HEK293 (cell line): Measurements from ENCODE around the gene NSUN4.
"Not testable (repeated sequence)": the region's sequence is repeated elsewhere in the genome, so short reads cannot be mapped to it uniquely, and the experiment has no call there.

Source experiments
- CTCF ChIA-PET: fragments of 350-600 bp; formaldehyde crosslinking; extraction: SDS; loops from one replicate; lab custom pipeline; 2021; ENCODE audit warnings: antibody characterized with exemption; lab: Yijun Ruan, JAX
- POLR2A ChIA-PET: fragments of 300-600 bp; formaldehyde crosslinking; extraction: SDS; loops from one replicate; lab custom pipeline; 2020; ENCODE audit warnings: antibody characterized with exemption, inconsistent platforms; lab: Yijun Ruan, JAX
- H3K27ac ChIP-seq: fragments of 200-500 bp; sonication (Bioruptor generic); 2 replicates; pipeline ENCODE4 v1.5.1; 2014; ENCODE audit warnings: low read depth, low read length, control low read depth, inconsistent platforms; ENCODE audit errors: extremely low read depth
- H3K36me3 ChIP-seq, 2 experiments: fragments of 200-500 bp in 1 of 2; sonication (Bioruptor generic) in 1 of 2; 1 replicate in 1 of 2; 2 replicates in 1 of 2; pipeline ENCODE4 v1.5.1; 2014 to 2017; ENCODE audit warnings: inconsistent platforms in 2 of 2, low read length in 2 of 2; ENCODE audit not compliant: control insufficient read depth in 2 of 2, insufficient read depth in 1 of 2
- H3K4me1 ChIP-seq: fragments of 200-500 bp; sonication (Bioruptor generic); 2 replicates; pipeline ENCODE4 v1.5.1; 2014; ENCODE audit warnings: mild to moderate bottlenecking, low read length, inconsistent platforms; ENCODE audit not compliant: control insufficient read depth, insufficient read depth
- H3K4me3 ChIP-seq: 2 replicates; pipeline ENCODE4 v1.5.1; 2011; ENCODE audit warnings: low read depth, mild to moderate bottlenecking, control low read depth, low read length, moderate library complexity
- H3K9me3 ChIP-seq: fragments of 200-500 bp; sonication (Bioruptor generic); 2 replicates; pipeline ENCODE4 v1.5.1; 2014; ENCODE audit warnings: low read depth, low read length, inconsistent platforms; ENCODE audit not compliant: control insufficient read depth, insufficient read depth
- INSM2 ChIP-seq: fragments of 450-650 bp; formaldehyde crosslinking; IDR thresholded peaks from 2 replicates; pipeline ENCODE4 v1.5.1; 2016; ENCODE audit warnings: missing biosample characterization, missing genetic modification characterization
- KLF9 ChIP-seq: fragments of 450-650 bp; formaldehyde crosslinking; IDR thresholded peaks from 2 replicates; pipeline ENCODE4 v1.5.1; 2016; ENCODE audit warnings: missing biosample characterization, missing genetic modification characterization, low read depth
- MEIS1 ChIP-seq: sonication (generic); formaldehyde crosslinking; IDR thresholded peaks from 2 replicates; pipeline ENCODE4 v1.8.1; 2022; ENCODE audit warnings: missing genetic modification reagents, mild to moderate bottlenecking, borderline replicate concordance
- OVOL3 ChIP-seq: fragments of 450-650 bp; formaldehyde crosslinking; IDR thresholded peaks from 2 replicates; pipeline ENCODE4 v1.5.1; 2016; ENCODE audit warnings: missing biosample characterization, missing genetic modification characterization
- PBX3 ChIP-seq: sonication (generic); formaldehyde crosslinking; IDR thresholded peaks from 2 replicates; pipeline ENCODE4 v1.8.1; 2022; ENCODE audit warnings: mild to moderate bottlenecking, moderate library complexity, missing genetic modification reagents
- RBAK ChIP-seq: fragments of 450-650 bp; formaldehyde crosslinking; IDR thresholded peaks from 2 replicates; pipeline ENCODE4 v1.5.1; 2016; ENCODE audit warnings: missing biosample characterization, missing genetic modification characterization
- REPIN1 ChIP-seq: fragments of 450-650 bp; formaldehyde crosslinking; IDR thresholded peaks from 2 replicates; pipeline ENCODE4 v1.5.1; 2017; ENCODE audit warnings: missing biosample characterization, missing genetic modification characterization, low read depth
- SALL2 ChIP-seq: fragments of 450-650 bp; formaldehyde crosslinking; IDR thresholded peaks from 2 replicates; pipeline ENCODE4 v1.5.0; 2017; ENCODE audit warnings: missing biosample characterization, mild to moderate bottlenecking, missing genetic modification characterization, borderline replicate concordance
- SCRT1 ChIP-seq: fragments of 450-650 bp; formaldehyde crosslinking; IDR thresholded peaks from 2 replicates; pipeline ENCODE4 v1.5.1; 2016; ENCODE audit warnings: missing biosample characterization, missing genetic modification characterization, borderline replicate concordance
- SCRT2 ChIP-seq: fragments of 450-650 bp; formaldehyde crosslinking; IDR thresholded peaks from 2 replicates; pipeline ENCODE4 v1.5.1; 2016; ENCODE audit warnings: missing biosample characterization, missing genetic modification characterization
- ZBTB21 ChIP-seq: fragments of 450-650 bp; formaldehyde crosslinking; IDR thresholded peaks from 2 replicates; pipeline ENCODE4 v1.5.1; 2017; ENCODE audit warnings: missing biosample characterization, missing genetic modification characterization
- ZBTB48 ChIP-seq: fragments of 450-650 bp; formaldehyde crosslinking; IDR thresholded peaks from 2 replicates; pipeline ENCODE4 v1.5.1; 2016; ENCODE audit warnings: missing biosample characterization, missing genetic modification characterization
- ZBTB8A ChIP-seq: fragments of 450-650 bp; formaldehyde crosslinking; IDR thresholded peaks from 2 replicates; pipeline ENCODE4 v1.5.1; 2016; ENCODE audit warnings: missing biosample characterization, missing genetic modification characterization
- ZFP37 ChIP-seq: fragments of 450-650 bp; formaldehyde crosslinking; IDR thresholded peaks from 2 replicates; pipeline ENCODE4 v1.5.1; 2016; ENCODE audit warnings: missing biosample characterization, missing genetic modification characterization
- ZIC2 ChIP-seq: fragments of 450-650 bp; formaldehyde crosslinking; IDR thresholded peaks from 2 replicates; pipeline ENCODE4 v1.5.1; 2016; ENCODE audit warnings: missing biosample characterization, missing genetic modification characterization
- ZNF157 ChIP-seq: fragments of 450-650 bp; formaldehyde crosslinking; IDR thresholded peaks from 2 replicates; pipeline ENCODE4 v1.5.1; 2016; ENCODE audit warnings: missing biosample characterization, missing genetic modification characterization
- ZNF184 ChIP-seq: fragments of 450-650 bp; IDR thresholded peaks from 2 replicates; pipeline ENCODE4 v1.5.1; 2018; ENCODE audit warnings: missing biosample characterization, mild to moderate bottlenecking, missing genetic modification characterization
- ZNF19 ChIP-seq: fragments of 450-650 bp; formaldehyde crosslinking; IDR thresholded peaks from 2 replicates; pipeline ENCODE4; 2016; ENCODE audit warnings: missing biosample characterization, missing genetic modification characterization, low read depth
- ZNF214 ChIP-seq: fragments of 450-650 bp; formaldehyde crosslinking; IDR thresholded peaks from 2 replicates; pipeline ENCODE4 v1.5.1; 2017; ENCODE audit warnings: missing biosample characterization, mild to moderate bottlenecking, missing genetic modification characterization, borderline replicate concordance
- ZNF23 ChIP-seq: fragments of 450-650 bp; formaldehyde crosslinking; IDR thresholded peaks from 2 replicates; pipeline ENCODE4 v1.5.1; 2016; ENCODE audit warnings: missing biosample characterization, missing genetic modification characterization, borderline replicate concordance
- ZNF274 ChIP-seq, 2 experiments: fragments of 200-500 bp in 1 of 2; fragments of 450-650 bp in 1 of 2; sonication (Bioruptor generic) in 1 of 2; formaldehyde crosslinking in 1 of 2; IDR thresholded peaks; 2 replicates each; pipeline versions ENCODE4 v1.5.1 to v1.6.1; 2014 to 2016; ENCODE audit warnings: borderline replicate concordance in 1 of 2, inconsistent platforms in 1 of 2, low read length in 1 of 2, missing biosample characterization in 1 of 2, missing genetic modification characterization in 1 of 2
- ZNF292 ChIP-seq: fragments of 450-650 bp; formaldehyde crosslinking; IDR thresholded peaks from 2 replicates; pipeline ENCODE4 v1.5.1; 2016; ENCODE audit warnings: low read depth, missing biosample characterization, missing genetic modification characterization, borderline replicate concordance
- ZNF324 ChIP-seq: fragments of 450-650 bp; formaldehyde crosslinking; IDR thresholded peaks from 2 replicates; pipeline ENCODE4 v1.5.1; 2016; ENCODE audit warnings: missing biosample characterization, missing genetic modification characterization
- ZNF621 ChIP-seq: fragments of 450-650 bp; formaldehyde crosslinking; IDR thresholded peaks from 2 replicates; pipeline ENCODE4 v1.5.1; 2017; ENCODE audit warnings: missing biosample characterization, missing genetic modification characterization
- ZNF629 ChIP-seq: fragments of 450-650 bp; formaldehyde crosslinking; IDR thresholded peaks from 2 replicates; pipeline ENCODE4 v1.5.1; 2017; ENCODE audit warnings: missing biosample characterization, missing genetic modification characterization
- ZNF707 ChIP-seq: fragments of 450-650 bp; formaldehyde crosslinking; IDR thresholded peaks from 2 replicates; pipeline ENCODE4 v1.5.1; 2016; ENCODE audit warnings: missing biosample characterization, missing genetic modification characterization
- ZNF843 ChIP-seq: fragments of 450-650 bp; formaldehyde crosslinking; IDR thresholded peaks from 2 replicates; pipeline ENCODE4 v1.5.1; 2016; ENCODE audit warnings: missing biosample characterization, missing genetic modification characterization
- ZSCAN16 ChIP-seq: fragments of 450-650 bp; formaldehyde crosslinking; IDR thresholded peaks from 2 replicates; pipeline ENCODE4 v1.5.1; 2016; ENCODE audit warnings: missing biosample characterization, missing genetic modification characterization
- TF ChIP-seq, protein P1 (sequence below): fragments of 450-650 bp; formaldehyde crosslinking; IDR thresholded peaks from 2 replicates; pipeline ENCODE4 v1.5.1; 2016; ENCODE audit warnings: missing biosample characterization, missing genetic modification characterization

Gene NSUN4

GRCh38 chr1:46367072-46367471 is 26.5 kb downstream of the NSUN4 start:
- no peak overlapping the region for H3K27ac ChIP-seq
- H3K9me3 ChIP-seq = no peaks in the 10 kb centered on the region
- ChIA-PET POLR2A (interaction anchor here (0.6 to 0.7 kb wide), 2 partner anchors 27 to 49 kb away, joined by 4 read pairs; no protein-coding TSS in a partner anchor), CTCF (interaction anchor here (0.8 to 0.9 kb wide), 2 partner anchors 10 to 51 kb away, joined by 3 read pairs; no protein-coding TSS in a partner anchor)
- H3K4me1 ChIP-seq = no peaks in the 10 kb centered on the region
- peaks cover 28 to 45% of the 10 kb centered on the region in 2 experiments for H3K36me3 ChIP-seq
- TF ChIP-seq KLF9 = no peak
- TF ChIP-seq ZNF324 (tag by site-specific recombination) = no peak
- no peak for TF ChIP-seq SALL2 (tag by site-specific recombination)
- no peak for TF ChIP-seq ZNF19
- TF ChIP-seq ZNF157 (tag by site-specific recombination) = no peak
- no peak for TF ChIP-seq REPIN1 (tag by site-specific recombination)
- TF ChIP-seq OVOL3 = no peak
- no peak for TF ChIP-seq ZNF843 (tag by site-specific recombination)
- no peak for TF ChIP-seq ZIC2 (tag by site-specific recombination)
- TF ChIP-seq ZNF23 (tag by site-specific recombination) = no peak
- TF ChIP-seq ZNF629 (tag by site-specific recombination) = no peak
- no peak for TF ChIP-seq ZBTB21 (tag by site-specific recombination)
- no peak for TF ChIP-seq ZNF707 (tag by site-specific recombination)
- TF ChIP-seq SCRT2 = no peak
- H3K4me3 ChIP-seq = no peak overlapping the region

- H3K9me3 ChIP-seq, H3K27ac ChIP-seq, H3K4me1 ChIP-seq, H3K4me3 ChIP-seq: not testable (repeated sequence)
- H3K36me3 ChIP-seq = peaks cover 24 to 39% of the 10 kb centered on the region in 2 experiments
- ChIA-PET POLR2A (interaction anchor here (0.6 to 0.7 kb wide), 3 partner anchors 24 to 50 kb away, joined by 4 read pairs; no protein-coding TSS in a partner anchor), CTCF (interaction anchor here (0.6 to 1.0 kb wide), 4 partner anchors 18 to 160 kb away, joined by 3 to 5 read pairs (median 3); no protein-coding TSS in a partner anchor)
These were observed 27.1 kb downstream of the NSUN4 start for GRCh38 chr1:46367701-46368100.

DNA sequence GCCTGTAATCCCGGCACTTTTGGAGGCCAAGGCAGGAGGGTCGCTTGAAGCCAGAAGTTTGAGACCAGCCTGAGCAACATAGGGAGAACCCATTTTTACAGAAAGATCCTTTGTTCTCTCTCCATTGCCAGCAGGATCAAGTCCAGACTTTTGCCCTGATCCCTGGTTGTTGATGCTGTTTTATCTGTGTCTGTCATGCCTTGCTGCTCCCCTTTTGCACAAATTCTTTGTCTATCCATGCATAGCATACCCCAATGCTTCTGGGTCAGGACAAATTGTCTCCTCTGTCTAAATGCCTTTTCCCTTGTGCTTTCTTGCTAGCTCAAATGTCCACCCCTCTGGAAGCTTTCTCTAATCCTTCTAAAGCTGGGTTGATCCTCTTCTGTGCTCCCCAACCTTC is 28.2 kb downstream of the NSUN4 start:
- Histone ChIP-seq H3K36me3 (peaks cover 18 to 29% of the 10 kb centered on the region in 2 experiments; a peak in 2 of 3 replicates), H3K9me3 (no peaks in the 10 kb centered on the region), H3K27ac (no peak overlapping the region), H3K4me3 (no peak overlapping the region), H3K4me1 (no peaks in the 10 kb centered on the region)
- TF ChIP-seq ZBTB21 (tag by site-specific recombination) = no peak
- no peak for TF ChIP-seq ZNF274 (IDR thresholded peaks at IDR 0.05; ENCODE audit: low read length)
- no peak for TF ChIP-seq ZNF274 (tag by site-specific recombination; IDR thresholded peaks at IDR 0.05; ENCODE audit: borderline replicate concordance)
- TF ChIP-seq ZNF292 (tag by site-specific recombination) = no peak
- no peak for TF ChIP-seq ZBTB8A (tag by site-specific recombination)
- TF ChIP-seq MEIS1 (CRISPR knock-in tag) = no peak
- no peak for TF ChIP-seq PBX3 (CRISPR knock-in tag)
- no peak for TF ChIP-seq INSM2 (tag by site-specific recombination)
- no peak for TF ChIP-seq ZBTB48 (tag by site-specific recombination)
- no peak for TF ChIP-seq RBAK (tag by site-specific recombination)
- TF ChIP-seq SCRT1 = no peak
- TF ChIP-seq ZNF214 (tag by site-specific recombination) = no peak
- no peak for TF ChIP-seq ZNF629 (tag by site-specific recombination)
- no peak for TF ChIP-seq ZSCAN16
- TF ChIP-seq, protein P1, sequence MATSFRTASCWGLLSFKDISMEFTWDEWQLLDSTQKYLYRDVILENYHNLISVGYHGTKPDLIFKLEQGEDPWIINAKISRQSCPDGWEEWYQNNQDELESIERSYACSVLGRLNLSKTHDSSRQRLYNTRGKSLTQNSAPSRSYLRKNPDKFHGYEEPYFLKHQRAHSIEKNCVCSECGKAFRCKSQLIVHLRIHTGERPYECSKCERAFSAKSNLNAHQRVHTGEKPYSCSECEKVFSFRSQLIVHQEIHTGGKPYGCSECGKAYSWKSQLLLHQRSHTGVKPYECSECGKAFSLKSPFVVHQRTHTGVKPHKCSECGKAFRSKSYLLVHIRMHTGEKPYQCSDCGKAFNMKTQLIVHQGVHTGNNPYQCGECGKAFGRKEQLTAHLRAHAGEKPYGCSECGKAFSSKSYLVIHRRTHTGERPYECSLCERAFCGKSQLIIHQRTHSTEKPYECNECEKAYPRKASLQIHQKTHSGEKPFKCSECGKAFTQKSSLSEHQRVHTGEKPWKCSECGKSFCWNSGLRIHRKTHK = no peak
- no peak for TF ChIP-seq ZNF184 (tag by site-specific recombination)
- no peak for TF ChIP-seq ZNF621 (tag by site-specific recombination)
- TF ChIP-seq ZFP37 (tag by site-specific recombination) = no peak
- ChIA-PET POLR2A (no interaction called here), CTCF (interaction anchor here (1.0 kb wide), 1 partner anchor 21 kb away, joined by 5 read pairs; no protein-coding TSS in a partner anchor)
